Suppressor macrophage treated with lipopolysaccharide for 4 hours (primary cell): ENCODE measurements around the gene PGGHG.
"Not testable (repeated sequence)": the region's sequence is repeated elsewhere in the genome, so short reads cannot be mapped to it uniquely, and the experiment has no call there.

Experiments used
- DNase-seq: peaks from one replicate; pipeline ENCODE4 v3.0.0-alpha.2; 2020

The PGGHG gene

GRCh38 chr11:332651-333480, 43.9 kb downstream of the PGGHG start:
- no peak for DNase-seq

- not testable (repeated sequence) for DNase-seq
These were observed 44.8 kb downstream of the PGGHG start for GRCh38 chr11:333616-334263.

- DNase-seq: no peak
These were observed 45.5 kb downstream of the PGGHG start for GRCh38 chr11:334264-334994.

- peak; percentile 54 for DNase-seq
These were observed 47.1 kb downstream of the PGGHG start for GRCh38 chr11:335779-336658.

GRCh38 chr11:336659-337198, 47.8 kb downstream of the PGGHG start:
- no peak for DNase-seq

- DNase-seq: no peak
These were observed 48.8 kb downstream of the PGGHG start for GRCh38 chr11:337711-338110.

GRCh38 chr11:339963-340362, 51.0 kb downstream of the PGGHG start:
- DNase-seq: no peak

- DNase-seq: no peak
These were observed 51.9 kb downstream of the PGGHG start for GRCh38 chr11:340539-341512.

GRCh38 chr11:342328-342727, 53.4 kb downstream of the PGGHG start:
- no peak for DNase-seq

GRCh38 chr11:344836-345578, 56.1 kb downstream of the PGGHG start:
- DNase-seq: no peak
